ENCODE data around the gene MAEA. TPM values are rescaled to one million over a fixed set of nuclear protein-coding genes. Genes with fewer than 3 reads are reported as not detected.
A peak's percentile ranks its signal among the peaks of the same experiment; 100 is the strongest.

The MAEA gene
- total and polyA plus RNA-seq, 9 of the 15 experiments (the other 6 are each of a cell fraction or from before 2014, with no cell fraction given), result 2.1 to 86.5 (median 45.0) TPM

GRCh38 chr4:1310796-1311631, 21.3 kb downstream of the MAEA start:
- Histone ChIP-seq H3K9me3 (replicated peaks; ENCODE audit: control insufficient read depth, insufficient read depth, low read depth, low read length) (no peaks in the 10 kb centered on the region), H3K9me1 (ENCODE audit: control insufficient read depth, insufficient read depth, low read length) (no peaks in the 10 kb centered on the region), H3K4me3 (no peak overlapping the region), H3K9ac (ENCODE audit: insufficient read depth in 1 of 2, low read depth in 2 of 2, low read length in 2 of 2) (peak overlapping the region in 1 of 2 experiments; percentile 31; a peak in 1 of 4 replicates), H3K4me2 (ENCODE audit: insufficient read depth, low read length) (no peak overlapping the region), H3K36me3 (ENCODE audit: control insufficient read depth, insufficient read depth, low read length) (peaks cover 58% of the 10 kb centered on the region; the same call in 2 of the 3 replicates), H4K20me1 (replicated peaks; ENCODE audit: control insufficient read depth, insufficient read depth, low read length) (peaks cover 12% of the 10 kb centered on the region), H3K27ac (ENCODE audit: extremely low read depth, low read depth, low read length) (no peak overlapping the region), H3K4me1 (replicated peaks in 1 of 2; ENCODE audit: control insufficient read depth in 2 of 2, insufficient read depth in 2 of 2, low read length in 2 of 2) (peaks cover 4 to 35% of the 10 kb centered on the region in 2 experiments; a peak in 4 of 5 replicates), H2AFZ (ENCODE audit: low read depth, low read length) (no peak overlapping the region), H3K27me3 (ENCODE audit: control insufficient read depth in 2 of 2, insufficient read depth in 2 of 2, low read length in 2 of 2) (no peaks in the 10 kb centered on the region; a peak in 1 of 5 replicates), H3K79me2 (ENCODE audit: control insufficient read depth, insufficient read depth, low read length) (peaks cover 63% of the 10 kb centered on the region)
- BruUV-seq (replicated peaks), result no TSS peak
- in situ Hi-C loops (cut with MboI), result no loop called here
- intact Hi-C loops (cut with micrococcal nuclease), result no loop called here
- DNase-seq (ENCODE audit: extremely low read depth in 1 of 4, low spot score in 3 of 4), result no peak
- POLR2A ChIA-PET, result no interaction called here
- no peak for ATAC-seq
- TF ChIP-seq TEAD2 (tag; IDR thresholded peaks at IDR 0.05) (no peak), ZBTB33 (CRISPR knock-in tag; IDR thresholded peaks at IDR 0.05) (peak; percentile 32; the same call in 1 of the 2 replicates), ZFP30 (CRISPR knock-in tag; IDR thresholded peaks at IDR 0.05; ENCODE audit: borderline replicate concordance) (no peak), ZEB2 (IDR thresholded peaks at IDR 0.05) (no peak), SMAD3 (CRISPR knock-in tag; conservative IDR thresholded peaks at IDR 0.05) (no peak), PYGO2 (tag; IDR thresholded peaks at IDR 0.05) (no peak), RFX7 (CRISPR knock-in tag; IDR thresholded peaks at IDR 0.05) (no peak), U2AF2 (optimal IDR thresholded peaks at IDR 0.05; ENCODE audit: low read depth, low read length) (no peak)
- CTCF ChIA-PET (ENCODE audit: low intra/inter-chr PET ratio), result no interaction called here
- no peak for FAIRE-seq
- 96% methylated on average over 33 of the region's 49 CpGs for WGBS (ENCODE audit: insufficient coverage, low coverage, missing lambda C conversion rate)
